HepG2 (cell line): ENCODE measurements around the gene MYOZ1. TPM values are rescaled to one million over a fixed set of nuclear protein-coding genes. Genes with fewer than 3 reads are reported as not detected.

Experiments used
- ATAC-seq: fragments of 200-7000 bp; cut with Tn5 transposase; 3 replicates; pipeline ENCODE4 v1.9.1; 2020; ENCODE audit warnings: mild to moderate bottlenecking, moderate library complexity
- BruUV-seq: library from RNA; stranded (reverse); fragments of 400-500 nt; replicated peaks from 2 replicates; lab custom pipeline; 2021; lab: Mats Ljungman, UMichigan
- CTCF ChIA-PET: fragments of 300-600 bp; formaldehyde crosslinking; extraction: SDS; loops from one replicate; lab custom pipeline; 2021; ENCODE audit warnings: low total read pairs, inconsistent platforms, low intra/inter-chr PET ratio; lab: Yijun Ruan, JAX
- POLR2A ChIA-PET: fragments of 350-600 bp; sonication (Branson Sonifier 250); formaldehyde crosslinking; loops from one replicate; lab custom pipeline; 2020; ENCODE audit warnings: antibody characterized with exemption, inconsistent platforms; lab: Yijun Ruan, JAX
- DNase-seq: peaks from one replicate; pipeline ENCODE4 v3.0.0-alpha.2; 2015; ENCODE audit warnings: low spot score
- FAIRE-seq: peaks from 3 replicates; lab custom pipeline; 2011; peaks lifted over from hg19 to GRCh38; lab: Jason Lieb, UNC
- H2AFZ ChIP-seq: one replicate; pipeline ENCODE4 v1.6.1; 2011; ENCODE audit warnings: low read length, inconsistent platforms
- H3K27ac ChIP-seq: fragments of 300-600 bp; 3 replicates; pipeline ENCODE4 v1.8.0; 2011; ENCODE audit warnings: mixed run types, mild to moderate bottlenecking, mixed read lengths, low read length, inconsistent platforms; ENCODE audit not compliant: insufficient read depth; ENCODE audit errors: extremely low read length
- H3K27me3 ChIP-seq, 2 experiments: fragments of 200-600 bp in 1 of 2; 2 replicates in 1 of 2; 3 replicates in 1 of 2; pipeline versions ENCODE4 v1.6.0 to v1.8.0; 2011; ENCODE audit warnings: low read length in 2 of 2, mild to moderate bottlenecking in 2 of 2, moderate library complexity in 2 of 2, inconsistent platforms in 1 of 2; ENCODE audit not compliant: insufficient read depth in 2 of 2, control insufficient read depth in 1 of 2
- H3K36me3 ChIP-seq, 2 experiments: fragments of 200-600 bp in 1 of 2; replicated peaks in 1 of 2; 2 replicates in 1 of 2; 3 replicates in 1 of 2; pipeline versions ENCODE4 v1.5.1 to v1.8.0; 2011; ENCODE audit warnings: low read length in 2 of 2, inconsistent platforms in 1 of 2; ENCODE audit not compliant: insufficient read depth in 2 of 2, control insufficient read depth in 1 of 2
- H3K4me1 ChIP-seq: 2 replicates; pipeline ENCODE4 v1.5.1; 2012; ENCODE audit warnings: low read length, inconsistent platforms; ENCODE audit not compliant: insufficient read depth
- H3K4me2 ChIP-seq: 2 replicates; pipeline ENCODE4 v1.6.0; 2011; ENCODE audit warnings: low read depth, low read length, inconsistent platforms
- H3K4me3 ChIP-seq, 3 experiments: fragments of 200-600 bp in 1 of 3; sonication (generic), shearing (Covaris generic) in 1 of 3; replicated peaks in 1 of 3; 2 replicates each; pipeline ENCODE4 v1.5.1; 2011 to 2016; ENCODE audit warnings: low read length in 3 of 3, inconsistent platforms in 2 of 3, low read depth in 2 of 3, mild to moderate bottlenecking in 2 of 3, control low read depth in 1 of 3, mixed read lengths in 1 of 3; ENCODE audit not compliant: insufficient read depth in 1 of 3
- H3K79me2 ChIP-seq: one replicate; pipeline ENCODE4 v1.6.1; 2011; ENCODE audit warnings: low read length, inconsistent platforms; ENCODE audit not compliant: insufficient read depth
- H3K9ac ChIP-seq: 2 replicates; pipeline ENCODE4 v1.6.0; 2011; ENCODE audit warnings: mild to moderate bottlenecking, low read depth, low read length, inconsistent platforms; ENCODE audit not compliant: insufficient read depth
- H3K9me3 ChIP-seq: 2 replicates; pipeline ENCODE4 v1.5.1; 2012; ENCODE audit warnings: mild to moderate bottlenecking, low read length
- H4K20me1 ChIP-seq: 2 replicates; pipeline ENCODE4 v1.6.0; 2011; ENCODE audit warnings: inconsistent platforms, mild to moderate bottlenecking, low read length, moderate library complexity; ENCODE audit not compliant: insufficient read depth
- ATAD3A ChIP-seq: sonication (generic); formaldehyde crosslinking; IDR thresholded peaks from 2 replicates; pipeline ENCODE4 v1.4.0; 2020; ENCODE audit warnings: missing genetic modification reagents
- ATF7 ChIP-seq, 2 experiments: fragments of 450-650 bp in 1 of 2; sonication (generic) in 1 of 2; formaldehyde crosslinking in 1 of 2; IDR thresholded peaks; 2 replicates each; pipeline versions ENCODE4 v1.4.0 to v1.6.1; 2016 to 2020; ENCODE audit warnings: antibody characterized with exemption in 1 of 2, mild to moderate bottlenecking in 1 of 2, missing genetic modification reagents in 1 of 2
- CBFB ChIP-seq: sonication (generic); formaldehyde crosslinking; IDR thresholded peaks from 2 replicates; pipeline ENCODE4 v1.4.0; 2020; ENCODE audit warnings: missing genetic modification reagents
- CREBL2 ChIP-seq: sonication (generic); formaldehyde crosslinking; IDR thresholded peaks from 2 replicates; pipeline ENCODE4 v1.8.1; 2023; ENCODE audit warnings: missing genetic modification reagents, mild to moderate bottlenecking, borderline replicate concordance
- EHMT2 ChIP-seq: fragments of 200-600 bp; sonication (generic); IDR thresholded peaks from 2 replicates; pipeline ENCODE4 v1.7.0; 2017; ENCODE audit warnings: antibody characterized with exemption, low read depth, low read length, borderline replicate concordance
- ELK4 ChIP-seq: sonication (generic); formaldehyde crosslinking; IDR thresholded peaks from 2 replicates; pipeline ENCODE4 v1.9.0; 2021; ENCODE audit warnings: missing genetic modification reagents, borderline replicate concordance
- FOSL2 ChIP-seq: sonication (generic); formaldehyde crosslinking; IDR thresholded peaks from 2 replicates; pipeline ENCODE4 v1.4.0; 2020; ENCODE audit warnings: missing genetic modification reagents
- FOXJ3 ChIP-seq: sonication (generic); formaldehyde crosslinking; IDR thresholded peaks from 2 replicates; pipeline ENCODE4 v1.4.0; 2020; ENCODE audit warnings: missing genetic modification reagents, mild to moderate bottlenecking, borderline replicate concordance
- FUBP1 ChIP-seq: sonication (generic); formaldehyde crosslinking; IDR thresholded peaks from 2 replicates; pipeline ENCODE4 v1.5.1; 2020; ENCODE audit warnings: missing genetic modification reagents, mild to moderate bottlenecking, borderline replicate concordance
- KDM6A ChIP-seq: IDR thresholded peaks from 2 replicates; pipeline ENCODE4 v1.6.1; 2016; ENCODE audit warnings: low read depth
- RAD21 ChIP-seq: fragments of 450-650 bp; formaldehyde crosslinking; IDR thresholded peaks from 2 replicates; pipeline ENCODE4 v1.5.0; 2020; ENCODE audit warnings: mild to moderate bottlenecking
- SIN3B ChIP-seq: fragments of 150-350 bp; IDR thresholded peaks from 2 replicates; pipeline ENCODE4 v1.6.1; 2014; ENCODE audit warnings: low read length
- SOX13 ChIP-seq, 3 experiments: fragments of 450-650 bp in 1 of 3; sonication (generic) in 1 of 3; formaldehyde crosslinking in 1 of 3; IDR thresholded peaks in 2 of 3; conservative IDR thresholded peaks in 1 of 3; 2 replicates each; pipeline versions ENCODE4 v1.5.0 to v1.6.1; 2016 to 2020; ENCODE audit warnings: antibody characterized with exemption in 1 of 3, mild to moderate bottlenecking in 1 of 3, missing compliant biosample characterization in 1 of 3, missing genetic modification reagents in 1 of 3, moderate library complexity in 1 of 3
- ZBTB1 ChIP-seq: sonication (generic); formaldehyde crosslinking; IDR thresholded peaks from 2 replicates; pipeline ENCODE4 v1.4.0; 2020; ENCODE audit warnings: missing genetic modification reagents, borderline replicate concordance
- ZBTB38 ChIP-seq: sonication (generic); formaldehyde crosslinking; IDR thresholded peaks from 2 replicates; pipeline ENCODE4 v1.5.1; 2020; ENCODE audit warnings: mild to moderate bottlenecking, missing genetic modification reagents
- ZNF430 ChIP-seq: sonication (generic); formaldehyde crosslinking; IDR thresholded peaks from 2 replicates; pipeline ENCODE4 v1.9.0; 2021; ENCODE audit warnings: mild to moderate bottlenecking, missing genetic modification reagents
- ZNF7 ChIP-seq: IDR thresholded peaks from 2 replicates; pipeline ENCODE4 v1.6.1; 2016; ENCODE audit warnings: missing biosample characterization, missing genetic modification reagents
- ZNF768 ChIP-seq: sonication (generic); formaldehyde crosslinking; IDR thresholded peaks from 2 replicates; pipeline ENCODE4 v1.4.0; 2020; ENCODE audit warnings: missing genetic modification reagents
- ZNF772 ChIP-seq: sonication (generic); formaldehyde crosslinking; IDR thresholded peaks from 2 replicates; pipeline ENCODE4 v1.5.0; 2020; ENCODE audit warnings: mild to moderate bottlenecking, missing genetic modification reagents
- ZNF83 ChIP-seq: sonication (generic); formaldehyde crosslinking; IDR thresholded peaks from 2 replicates; pipeline ENCODE4 v1.4.0; 2020; ENCODE audit warnings: missing genetic modification reagents, mild to moderate bottlenecking, borderline replicate concordance
- ZSCAN30 ChIP-seq: sonication (generic); formaldehyde crosslinking; IDR thresholded peaks from 2 replicates; pipeline ENCODE4 v1.5.0; 2020; ENCODE audit warnings: mild to moderate bottlenecking, missing genetic modification reagents
- WGBS: methylation state at CpG from one replicate; pipeline ENCODE4 v1.1.6; 2017; ENCODE audit warnings: low lambda C conversion rate; 5-methylcytosine and 5-hydroxymethylcytosine counted together
- in situ Hi-C: cut with HindIII; loops from 2 replicates; pipeline ENCODE4 v1.10.0; 2017; ENCODE audit warnings: low pct_unique_long_range_greater_than_20kb; ENCODE audit not compliant: extremely low pct_ligation_motif_present
- intact Hi-C: fragments of 100-400 bp; cut with micrococcal nuclease; formaldehyde crosslinking; loops from one replicate; pipeline ENCODE4 v1.10.0; 2022; ENCODE audit not compliant: unreplicated experiment
- polyA plus RNA-seq, 8 experiments: library from polyadenylated mRNA; depleted of rRNA in 3 of 8; stranded (reverse) in 7 of 8; unstranded in 1 of 8; fragments of >200 nt; fragmentation: Illumina TruSeq in 4 of 8; extraction: Trizol in 4 of 8; gene quantifications; 2 replicates each; pipeline versions ENCODE4 v1.2.1 to v1.2.3, GENCODE V29; 2011 to 2016; ENCODE audit warnings: low read depth in 4 of 8, missing spikeins in 1 of 8, mixed read lengths in 1 of 8; ENCODE audit not compliant: insufficient read depth in 1 of 8
- total RNA-seq, 5 experiments: library from RNA; depleted of rRNA; stranded (reverse); fragments of >200 nt; fragmentation: Illumina TruSeq; extraction: Trizol; gene quantifications; 2 replicates each; pipeline ENCODE4 v1.2.3, GENCODE V29; 2016; ENCODE audit warnings: low read depth in 1 of 5

Gene MYOZ1
- total and polyA plus RNA-seq, 2 of the 13 experiments (the other 11 are each of a cell fraction or from before 2014, with no cell fraction given): not detected

GRCh38 chr10:73653701-73654100 lies 12.4 kb upstream of the MYOZ1 start (continued):
- TF ChIP-seq ATF7 (IDR thresholded peaks at IDR 0.05) (no peak), ATF7 (CRISPR knock-in tag; IDR thresholded peaks at IDR 0.05) (no peak), FOSL2 (CRISPR knock-in tag) (0 out of 2 replicates have a peak, but pooled peaks have one; percentile 17), RAD21 (CRISPR knock-in tag) (peak; percentile 27; the same call in 1 of the 2 replicates), ZNF772 (CRISPR knock-in tag) (0 out of 2 replicates have a peak, but pooled peaks have one; percentile 32)

- H2AFZ ChIP-seq: no peak overlapping the region
- FAIRE-seq (no peak), ATAC-seq (no peak; the same call in 2 of the 3 replicates), DNase-seq (no peak)
- no peak overlapping the region for H3K9ac ChIP-seq
- intact Hi-C loops: no loop called here
- in situ Hi-C loops: no loop called here
- H3K79me2 ChIP-seq: no peaks in the 10 kb centered on the region
- no TSS peak for BruUV-seq
- no peaks in the 10 kb centered on the region for H3K36me3 ChIP-seq
- H3K27ac ChIP-seq: no peak overlapping the region
- peaks cover 17% of the 10 kb centered on the region for H3K4me1 ChIP-seq
- H3K4me2 ChIP-seq: no peak overlapping the region
- CTCF ChIA-PET: no interaction called here
- H3K27me3 ChIP-seq: peaks cover 2 to 6% of the 10 kb centered on the region in 2 experiments; a peak in 1 of 5 replicates
- H3K9me3 ChIP-seq: no peaks in the 10 kb centered on the region
- no peaks in the 10 kb centered on the region for H4K20me1 ChIP-seq
- H3K4me3 ChIP-seq: no peak overlapping the region
- WGBS: 30% methylated on average over 2 of the region's 11 CpGs
- POLR2A ChIA-PET: no interaction called here
- TF ChIP-seq EHMT2 (no peak), ZSCAN30 (CRISPR knock-in tag) (no peak), FOXJ3 (no peak), ZNF430 (CRISPR knock-in tag) (no peak), ELK4 (CRISPR knock-in tag) (no peak), ZNF7 (no peak), CREBL2 (CRISPR knock-in tag) (no peak), ZBTB1 (no peak), ZNF768 (CRISPR knock-in tag) (no peak), KDM6A (CRISPR knock-in tag) (no peak), ATAD3A (CRISPR knock-in tag) (no peak), ZBTB38 (CRISPR knock-in tag) (no peak), CBFB (CRISPR knock-in tag) (no peak), FUBP1 (CRISPR knock-in tag) (no peak), ZNF83 (no peak), SOX13 (IDR thresholded peaks at IDR 0.05) (no peak), SOX13 (CRISPR knock-in tag; conservative IDR thresholded peaks at IDR 0.05 in 1 of 2, IDR thresholded peaks at IDR 0.05 in 1 of 2) (no peak), SIN3B (no peak)
These were observed 11.9 kb upstream of the MYOZ1 start for GRCh38 chr10:73653195-73653594.
